GM18517 (cell line): ENCODE data around the gene SLC25A47.
"Not testable (repeated sequence)": the region's sequence is repeated elsewhere in the genome, so short reads cannot be mapped to it uniquely, and the experiment has no call there.

Source experiments
- ATAC-seq: cut with Tn5 transposase; IDR thresholded peaks from one replicate; pipeline ENCODE4 v1.9.1; 2021; ENCODE audit warnings: mild to moderate bottlenecking, moderate library complexity; ENCODE audit not compliant: unreplicated experiment

The SLC25A47 gene

DNA sequence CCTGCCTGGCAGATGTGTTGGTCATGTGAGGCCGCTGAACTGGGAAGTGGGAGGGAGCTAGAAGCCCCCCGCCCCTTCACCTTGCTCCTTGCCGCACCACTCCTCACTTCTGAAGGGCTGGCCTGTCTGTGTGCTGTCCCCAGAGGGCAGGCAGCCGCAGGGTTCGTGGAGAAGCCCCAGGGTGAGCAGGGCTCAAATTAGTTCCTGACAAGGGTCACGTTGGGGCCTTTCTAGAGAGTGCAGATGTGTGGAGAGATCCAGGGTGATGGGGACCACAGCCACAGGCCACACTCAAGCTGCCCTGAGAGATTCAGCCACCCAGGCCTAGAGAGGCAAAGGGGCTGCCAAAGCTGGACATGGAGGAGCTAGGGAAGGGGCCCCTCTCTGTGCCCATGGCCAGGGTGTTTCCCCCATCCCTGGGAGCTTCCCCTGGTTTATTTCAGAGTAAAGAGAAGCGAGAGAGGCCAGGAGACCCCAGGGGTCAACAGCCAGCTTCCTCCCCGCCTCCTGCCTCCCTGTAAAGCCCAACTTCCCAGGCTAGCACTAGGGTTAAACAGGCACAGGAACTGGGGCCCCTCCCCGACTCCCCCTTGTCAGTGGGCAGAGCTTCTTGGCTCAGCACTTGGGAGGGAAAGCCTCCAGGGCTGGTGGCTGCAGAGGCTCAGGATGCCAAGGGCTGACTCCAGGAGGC lies 33.1 kb upstream of the SLC25A47 start:
- no peak for ATAC-seq

DNA sequence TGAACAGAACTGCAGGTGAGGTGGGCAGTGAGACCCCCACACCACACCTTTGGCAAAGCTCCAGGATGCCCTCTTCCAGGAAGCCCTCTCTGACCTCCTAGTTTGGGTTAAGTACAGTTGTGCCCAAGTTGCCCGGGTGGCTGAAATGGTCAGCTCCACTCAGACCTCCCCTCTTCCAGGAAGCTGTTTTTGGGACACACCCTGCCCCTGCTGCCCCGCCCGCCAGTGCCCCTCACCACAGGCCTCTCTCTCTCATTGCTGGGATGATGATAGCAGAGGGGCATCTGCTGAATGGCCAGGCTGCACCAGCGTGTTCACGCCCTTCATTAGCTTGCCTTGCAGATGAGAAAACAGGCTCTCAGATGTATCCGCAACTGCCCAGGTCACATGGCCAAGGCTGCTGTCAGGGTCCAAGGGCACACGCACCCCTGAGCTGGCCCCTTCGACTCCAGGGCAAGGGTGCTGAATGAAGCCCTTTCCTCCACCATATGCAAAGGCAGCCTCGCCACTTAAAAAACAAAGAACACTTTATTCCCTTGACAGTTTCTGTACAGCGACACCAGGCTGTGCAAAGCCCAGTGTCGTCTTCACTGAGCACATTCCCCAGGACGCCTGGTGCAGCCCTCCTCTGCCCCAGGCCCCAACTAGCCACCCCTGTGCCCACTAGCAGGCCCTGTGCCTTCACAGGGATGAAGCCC lies 32.4 kb upstream of the SLC25A47 start:
- ATAC-seq = no peak

- no peak for ATAC-seq
Observed at GRCh38 chr14:100291305-100292075, 31.6 kb upstream of the SLC25A47 start.

DNA sequence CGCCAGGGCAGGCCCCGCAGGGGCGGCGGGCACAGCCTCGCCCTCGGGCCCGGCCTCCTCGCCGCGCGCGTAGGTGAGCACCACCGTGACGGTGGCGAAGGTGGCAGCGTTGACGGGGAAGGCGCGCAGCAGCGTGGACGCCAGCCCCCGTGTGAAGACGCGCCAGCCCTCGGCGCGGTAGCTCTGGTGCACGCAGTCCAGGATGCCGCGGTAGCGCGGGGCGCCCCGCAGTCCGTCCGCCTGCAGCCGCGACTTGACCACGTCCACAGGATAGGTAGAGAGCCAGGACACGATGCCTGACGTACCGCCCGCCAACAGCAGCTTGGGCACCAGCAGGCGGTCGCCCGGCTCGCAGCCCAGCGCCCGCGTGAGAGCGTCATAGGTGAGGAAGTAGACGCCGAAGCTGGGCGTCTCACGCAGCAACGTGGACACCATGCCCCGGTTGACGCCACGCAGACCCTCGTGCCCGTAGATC lies 30.8 kb upstream of the SLC25A47 start:
- ATAC-seq = no peak

DNA sequence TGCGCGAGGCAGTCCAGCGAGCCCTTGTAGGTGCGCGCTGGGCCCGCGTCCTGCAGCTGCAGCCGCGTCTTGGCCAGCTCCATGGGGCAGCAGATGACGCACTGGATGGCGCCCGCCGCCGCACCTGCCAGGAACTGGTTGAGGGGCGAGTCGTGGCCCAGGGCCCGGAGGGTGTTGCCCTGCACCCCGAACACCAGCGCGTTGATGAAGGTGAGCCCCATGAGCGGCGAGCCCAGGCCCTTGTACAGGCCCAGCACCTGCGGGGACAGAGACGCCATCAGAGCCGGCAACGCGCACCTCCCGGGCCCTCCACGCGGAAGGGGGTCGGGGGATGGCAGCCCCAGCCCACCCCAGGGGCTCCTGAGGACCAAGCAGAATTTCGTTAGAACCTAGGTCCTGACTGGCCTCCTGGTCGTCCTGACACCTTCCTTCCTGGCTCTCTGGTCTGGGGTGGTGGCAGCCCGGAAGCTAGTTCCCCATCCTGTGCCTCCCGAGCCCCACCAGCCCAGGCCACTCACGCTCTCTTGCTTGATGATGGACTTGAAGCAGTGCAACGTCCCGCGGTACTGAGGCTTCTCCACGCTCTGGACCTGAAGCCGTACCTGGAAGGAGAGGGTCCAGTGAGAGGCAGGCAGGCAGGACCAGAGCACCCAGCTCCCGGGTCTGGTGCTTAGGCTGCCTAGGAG lies 30.2 kb upstream of the SLC25A47 start:
- no peak for ATAC-seq

- no peak for ATAC-seq
Observed at GRCh38 chr14:100293497-100294212, 29.5 kb upstream of the SLC25A47 start.

- no peak for ATAC-seq
Observed at GRCh38 chr14:100294213-100294962, 28.8 kb upstream of the SLC25A47 start.

DNA sequence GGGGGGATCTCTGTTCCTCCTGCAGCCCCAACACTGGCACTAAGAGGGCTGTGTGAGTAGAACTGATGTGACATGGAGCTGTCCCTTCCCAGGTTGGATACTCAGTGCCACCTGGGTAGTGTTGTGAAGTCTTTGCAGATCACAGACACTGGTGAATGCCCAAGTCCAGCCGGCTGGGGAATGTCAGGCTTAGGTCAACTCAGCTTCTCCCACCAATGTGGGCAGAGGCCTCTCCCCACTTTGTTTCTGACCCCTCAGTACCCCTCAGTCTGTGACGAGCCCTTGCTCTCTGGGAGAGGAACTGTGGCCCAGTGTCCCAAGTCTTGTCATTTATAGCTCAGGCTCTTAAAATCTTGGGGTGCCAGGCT lies 28.2 kb upstream of the SLC25A47 start:
- ATAC-seq = no peak

DNA sequence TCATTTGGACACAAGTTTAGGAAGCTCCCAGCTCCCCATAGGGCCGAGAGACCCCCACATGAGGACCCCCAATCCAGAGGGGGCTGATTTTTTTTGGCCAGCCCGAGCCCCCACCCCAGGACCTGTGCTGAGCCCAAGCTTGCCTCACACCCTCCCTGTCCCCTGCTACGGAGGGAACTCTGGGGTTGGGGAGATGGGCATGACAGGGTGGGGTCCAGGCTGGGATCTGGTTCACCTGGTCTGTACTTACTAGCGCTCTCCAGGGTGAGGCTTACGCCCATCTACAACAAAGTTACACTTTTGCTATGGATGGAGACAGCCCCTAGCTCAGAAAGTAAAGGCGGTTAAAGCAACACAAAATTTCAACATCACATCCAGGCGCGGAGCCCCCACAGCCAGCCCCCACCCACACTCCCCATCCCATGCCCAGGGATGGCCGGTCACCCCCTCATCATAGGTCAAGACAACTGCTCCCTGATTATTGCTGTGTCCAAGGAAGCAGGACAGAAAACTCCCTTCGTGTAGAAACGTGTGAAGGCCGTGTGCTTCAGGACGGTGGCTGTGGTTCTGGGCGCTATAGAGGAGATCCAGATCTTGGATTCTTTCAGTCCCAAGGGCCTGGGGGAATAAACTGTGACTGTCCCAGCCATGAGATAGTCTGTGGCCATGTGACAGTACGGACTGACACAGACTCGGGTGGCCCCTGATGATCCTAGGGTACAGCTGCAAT lies 27.6 kb upstream of the SLC25A47 start:
- no peak for ATAC-seq

DNA sequence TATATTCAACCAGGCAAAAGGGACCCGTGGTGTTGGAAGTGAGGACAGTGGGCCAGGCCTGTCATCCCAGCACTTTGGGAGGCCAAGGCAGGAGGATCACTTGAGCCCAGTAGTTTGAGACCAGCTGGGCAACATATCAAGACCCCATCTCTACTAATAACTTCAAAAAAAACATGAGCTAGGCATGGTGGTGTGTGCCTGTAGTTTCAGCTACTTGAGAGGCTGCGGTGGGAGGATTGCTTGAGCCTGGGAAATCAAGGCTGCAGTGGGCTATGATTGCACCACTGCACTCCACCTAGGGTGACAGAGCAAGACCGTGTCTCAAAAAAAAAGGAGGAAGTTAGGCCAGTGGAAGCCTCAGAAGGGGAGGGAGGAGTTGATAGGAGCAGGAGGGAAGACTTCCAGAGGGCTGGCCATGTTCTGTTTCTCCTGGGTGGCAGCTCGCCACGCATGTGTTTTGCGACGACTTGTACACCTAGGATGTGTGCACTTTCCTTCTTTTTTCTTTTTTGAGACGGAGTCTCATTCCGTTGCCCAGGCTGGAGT lies 27.0 kb upstream of the SLC25A47 start:
- ATAC-seq = no peak

DNA sequence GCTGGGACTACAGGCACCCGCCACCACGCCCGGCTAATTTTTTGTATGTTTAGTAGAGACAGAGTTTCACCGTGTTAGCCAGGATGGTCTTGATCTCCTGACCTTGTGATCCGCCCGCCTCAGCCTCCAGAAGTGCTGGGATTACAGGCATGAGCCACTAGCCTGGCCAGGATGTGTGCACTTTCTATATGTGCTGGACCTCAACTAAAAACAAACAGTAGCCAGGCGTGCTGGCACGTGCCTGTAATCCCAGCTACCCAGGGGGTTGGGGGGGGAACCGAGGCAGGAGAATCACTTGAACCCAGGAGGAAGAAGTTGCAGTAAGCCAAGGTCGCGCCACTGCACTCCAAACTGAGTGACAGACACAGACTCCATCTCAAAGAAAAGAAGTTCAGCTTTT lies 26.4 kb upstream of the SLC25A47 start:
- ATAC-seq = not testable (repeated sequence)

- ATAC-seq = peak; percentile 86
Observed at GRCh38 chr14:100297320-100298300, 25.5 kb upstream of the SLC25A47 start.

DNA sequence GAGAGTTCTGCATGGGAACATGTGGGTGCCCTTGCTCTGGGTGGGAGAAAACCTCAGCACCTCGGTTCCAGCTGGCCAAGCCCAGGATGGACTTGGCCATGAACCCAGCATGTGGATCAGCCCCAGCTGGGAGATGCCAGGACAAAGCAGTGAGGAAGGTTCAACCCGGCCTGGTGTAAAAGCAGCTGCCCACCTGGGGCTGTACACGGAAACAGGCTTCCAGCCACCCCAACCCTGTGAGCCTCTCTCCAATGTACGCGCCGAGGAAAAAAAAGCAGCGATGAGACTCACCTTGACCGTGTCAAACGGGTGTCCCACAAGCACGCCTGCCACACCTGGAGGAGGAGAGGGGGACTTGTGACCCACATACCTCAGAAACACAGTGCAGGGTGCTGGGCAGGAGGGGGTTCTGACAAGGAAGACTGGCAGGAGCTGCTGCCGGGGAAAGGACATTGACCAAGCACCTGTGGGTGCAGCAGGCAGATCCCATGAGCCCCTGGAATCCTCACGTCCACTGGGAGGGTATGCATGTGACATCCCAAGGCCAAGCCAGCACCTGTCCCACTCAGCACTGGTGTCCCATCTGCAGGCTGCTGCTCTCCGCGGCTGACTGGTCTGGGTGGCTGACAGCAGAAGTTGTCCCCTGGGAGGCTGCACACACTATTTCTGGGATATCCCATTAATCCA lies 24.4 kb upstream of the SLC25A47 start:
- no peak for ATAC-seq

- ATAC-seq = no peak
Observed at GRCh38 chr14:100299238-100299560, 23.9 kb upstream of the SLC25A47 start.

- ATAC-seq = no peak
Observed at GRCh38 chr14:100302616-100303015, 20.5 kb upstream of the SLC25A47 start.

- no peak for ATAC-seq
Observed at GRCh38 chr14:100303179-100303578, 20.0 kb upstream of the SLC25A47 start.

DNA sequence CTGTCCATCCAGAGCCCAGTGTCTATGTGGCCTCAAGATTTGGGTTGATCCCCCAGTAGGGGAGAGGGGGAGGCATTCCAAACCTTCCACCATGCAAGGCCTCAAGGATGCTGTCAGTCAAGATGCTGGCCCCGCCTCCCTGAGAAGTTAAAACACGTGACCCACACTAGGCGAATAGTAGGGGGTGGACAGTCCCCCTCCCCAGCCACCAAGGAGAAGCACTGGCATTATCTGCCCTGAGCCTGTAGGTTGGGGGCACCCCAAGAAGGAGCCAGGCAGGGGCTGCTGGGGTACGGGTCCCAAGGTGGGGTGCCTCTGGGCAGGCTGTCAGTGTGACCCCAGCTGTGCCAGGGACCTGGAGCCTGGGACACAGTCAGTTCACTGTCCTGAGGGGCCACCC lies 19.2 kb upstream of the SLC25A47 start:
- ATAC-seq = no peak
